ENCODE data around the gene MRPL48.

MRPL48 gene

DNA sequence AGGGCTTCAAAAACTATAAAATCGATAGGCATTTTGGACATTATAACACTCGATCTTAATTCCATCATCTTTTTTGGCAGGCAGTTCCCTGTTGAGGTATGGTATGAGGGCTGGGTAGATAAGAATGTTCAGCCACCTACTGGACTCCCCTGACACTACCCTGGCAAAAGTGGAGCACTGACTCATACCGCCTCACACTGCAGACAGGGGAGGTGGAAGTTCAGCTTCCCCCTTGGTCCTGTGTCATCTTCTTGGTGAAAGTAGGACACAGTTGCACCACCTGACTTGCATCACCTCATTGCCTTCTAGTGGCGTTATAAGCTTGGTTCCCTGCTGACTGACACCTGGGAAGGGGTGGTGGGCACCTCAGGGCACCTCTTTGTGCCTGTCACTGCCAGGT is 119.5 kb downstream of the MRPL48 start:
- DNase-seq = no peak

DNA sequence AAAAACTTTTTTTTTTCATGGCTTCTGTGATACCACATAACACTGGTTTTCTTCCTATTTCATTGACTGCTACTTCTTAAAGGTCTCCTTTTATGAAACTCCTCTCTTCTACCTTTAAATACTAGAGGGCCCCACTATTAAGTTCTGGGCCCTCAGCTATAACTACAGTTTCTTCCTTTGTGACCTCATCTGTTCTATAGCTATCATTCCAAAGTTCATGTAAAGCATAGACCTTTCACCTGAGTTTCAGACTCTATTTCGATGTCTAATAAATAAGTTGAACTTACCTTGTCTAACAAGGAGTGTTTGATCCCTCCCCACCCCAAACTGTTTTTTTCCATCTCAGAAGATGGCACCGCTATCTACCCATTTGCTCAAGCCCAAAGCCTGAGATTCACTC is 124.4 kb downstream of the MRPL48 start:
- DNase-seq = no peak

DNA sequence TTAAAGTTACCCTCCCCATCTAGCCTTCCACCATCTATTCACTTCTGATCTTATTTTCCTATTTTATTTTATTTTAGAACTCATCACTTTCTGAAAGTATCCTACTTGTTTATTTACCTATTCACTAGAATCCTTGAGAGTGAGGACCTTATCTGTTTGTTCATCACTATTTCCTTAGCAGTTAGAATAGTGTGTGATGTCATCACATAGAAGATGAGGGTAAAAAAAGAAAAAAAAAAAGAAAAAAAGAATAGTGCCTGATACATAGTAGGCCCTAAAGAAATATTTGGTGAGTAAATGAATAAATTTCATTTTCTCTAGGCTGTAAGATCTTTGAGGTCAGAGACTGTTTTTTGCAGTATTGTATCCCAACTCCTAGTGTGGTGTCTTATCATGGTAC is 125.8 kb downstream of the MRPL48 start:
- no peak for DNase-seq

DNA sequence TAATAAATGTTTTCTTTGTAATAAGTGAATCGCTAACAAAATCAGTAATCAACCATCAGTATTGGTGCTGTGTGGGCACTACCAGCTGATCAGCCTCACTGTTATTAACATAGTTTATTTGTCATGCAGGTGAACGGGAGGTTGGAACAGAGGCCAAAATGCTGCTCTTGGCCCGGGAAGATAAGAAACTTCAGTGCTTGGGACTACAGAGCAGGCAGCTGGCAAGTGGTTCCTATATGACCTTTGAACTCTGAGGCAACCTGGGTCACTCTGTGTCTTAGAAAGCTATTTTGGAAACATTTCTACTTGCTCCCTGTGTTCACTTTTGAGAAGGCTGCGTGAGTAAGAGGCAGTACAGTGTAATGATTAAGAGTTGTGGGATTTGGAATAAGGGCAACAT is 126.6 kb downstream of the MRPL48 start:
- no peak for DNase-seq

Measured in GOT3 (cell line).